HEK293 (cell line): ENCODE results near the gene SFXN4.
A peak's percentile ranks its signal among the peaks of the same experiment; 100 is the strongest.

Experiments
- EGR2 ChIP-seq: fragments of 450-650 bp; formaldehyde crosslinking; IDR thresholded peaks from 2 replicates; pipeline ENCODE4 v1.5.1; 2016; ENCODE audit warnings: low read depth, missing biosample characterization, missing genetic modification characterization
- HOXD13 ChIP-seq: sonication (generic); formaldehyde crosslinking; IDR thresholded peaks from 2 replicates; pipeline ENCODE4 v1.8.0; 2022; ENCODE audit warnings: missing genetic modification reagents, borderline replicate concordance
- OSR2 ChIP-seq: fragments of 450-650 bp; formaldehyde crosslinking; IDR thresholded peaks from 2 replicates; pipeline ENCODE4 v1.5.1; 2016; ENCODE audit warnings: missing biosample characterization, missing genetic modification characterization
- SP7 ChIP-seq: fragments of 450-650 bp; formaldehyde crosslinking; IDR thresholded peaks from 2 replicates; pipeline ENCODE4 v1.5.1; 2016; ENCODE audit warnings: missing biosample characterization, missing genetic modification characterization
- ZNF10 ChIP-seq: fragments of 450-650 bp; formaldehyde crosslinking; IDR thresholded peaks from 2 replicates; pipeline ENCODE4 v1.5.1; 2017; ENCODE audit warnings: missing biosample characterization, missing genetic modification characterization
- ZNF112 ChIP-seq: fragments of 450-650 bp; formaldehyde crosslinking; IDR thresholded peaks from 2 replicates; pipeline ENCODE4 v1.5.0; 2017; ENCODE audit warnings: missing biosample characterization, missing genetic modification characterization
- ZNF132 ChIP-seq: fragments of 450-650 bp; formaldehyde crosslinking; IDR thresholded peaks from 2 replicates; pipeline ENCODE4 v1.5.1; 2017; ENCODE audit warnings: missing biosample characterization, missing genetic modification characterization, borderline replicate concordance
- ZNF140 ChIP-seq: fragments of 450-650 bp; formaldehyde crosslinking; IDR thresholded peaks from 2 replicates; pipeline ENCODE4 v1.5.1; 2016; ENCODE audit warnings: missing biosample characterization, missing genetic modification characterization
- ZNF174 ChIP-seq: fragments of 450-650 bp; formaldehyde crosslinking; IDR thresholded peaks from 2 replicates; pipeline ENCODE4 v1.5.0; 2017; ENCODE audit warnings: missing biosample characterization, mild to moderate bottlenecking, missing genetic modification characterization
- ZNF19 ChIP-seq: fragments of 450-650 bp; formaldehyde crosslinking; IDR thresholded peaks from 2 replicates; pipeline ENCODE4; 2016; ENCODE audit warnings: missing biosample characterization, missing genetic modification characterization, low read depth
- ZNF211 ChIP-seq: fragments of 450-650 bp; formaldehyde crosslinking; IDR thresholded peaks from 2 replicates; pipeline ENCODE4 v1.5.1; 2016; ENCODE audit warnings: low read depth, missing biosample characterization, missing genetic modification characterization
- ZNF239 ChIP-seq: fragments of 450-650 bp; formaldehyde crosslinking; IDR thresholded peaks from 2 replicates; pipeline ENCODE4 v1.5.1; 2016; ENCODE audit warnings: missing biosample characterization, missing genetic modification characterization
- ZNF266 ChIP-seq: fragments of 450-650 bp; formaldehyde crosslinking; IDR thresholded peaks from 2 replicates; pipeline ENCODE4 v1.5.1; 2016; ENCODE audit warnings: missing biosample characterization, missing genetic modification characterization, low read depth
- ZNF354C ChIP-seq: fragments of 450-650 bp; formaldehyde crosslinking; IDR thresholded peaks from 2 replicates; pipeline ENCODE4 v1.5.1; 2016; ENCODE audit warnings: missing biosample characterization, missing genetic modification characterization, low read depth, borderline replicate concordance
- ZNF391 ChIP-seq: fragments of 450-650 bp; formaldehyde crosslinking; IDR thresholded peaks from 2 replicates; pipeline ENCODE4 v1.5.1; 2016; ENCODE audit warnings: low read depth, missing biosample characterization, missing genetic modification characterization, borderline replicate concordance
- ZNF514 ChIP-seq: fragments of 450-650 bp; formaldehyde crosslinking; IDR thresholded peaks from 2 replicates; pipeline ENCODE4 v1.5.1; 2016; ENCODE audit warnings: missing biosample characterization, missing genetic modification characterization
- ZNF571 ChIP-seq: fragments of 450-650 bp; formaldehyde crosslinking; IDR thresholded peaks from 2 replicates; pipeline ENCODE4 v1.5.0; 2017; ENCODE audit warnings: missing biosample characterization, missing genetic modification characterization
- ZNF621 ChIP-seq: fragments of 450-650 bp; formaldehyde crosslinking; IDR thresholded peaks from 2 replicates; pipeline ENCODE4 v1.5.1; 2017; ENCODE audit warnings: missing biosample characterization, missing genetic modification characterization
- ZNF624 ChIP-seq: fragments of 450-650 bp; formaldehyde crosslinking; IDR thresholded peaks from 2 replicates; pipeline ENCODE4 v1.5.1; 2017; ENCODE audit warnings: missing biosample characterization, missing genetic modification characterization
- ZNF776 ChIP-seq: fragments of 450-650 bp; formaldehyde crosslinking; IDR thresholded peaks from 2 replicates; pipeline ENCODE4 v1.5.0; 2017; ENCODE audit warnings: missing biosample characterization, missing genetic modification characterization, borderline replicate concordance
- TF ChIP-seq, protein P1 (sequence below): fragments of 450-650 bp; formaldehyde crosslinking; IDR thresholded peaks from 2 replicates; pipeline ENCODE4 v1.5.1; 2016; ENCODE audit warnings: missing biosample characterization, missing genetic modification characterization
- TF ChIP-seq, protein P2 (sequence below): fragments of 450-650 bp; formaldehyde crosslinking; IDR thresholded peaks from 2 replicates; pipeline ENCODE4 v1.5.1; 2016; ENCODE audit warnings: missing biosample characterization, missing genetic modification characterization
- TF ChIP-seq, protein P3 (sequence below): fragments of 450-650 bp; formaldehyde crosslinking; IDR thresholded peaks from 2 replicates; pipeline ENCODE4 v1.5.1; 2016; ENCODE audit warnings: missing biosample characterization, missing genetic modification characterization
- TF ChIP-seq, protein P4 (sequence below): fragments of 450-650 bp; formaldehyde crosslinking; optimal IDR thresholded peaks from 2 replicates; pipeline ENCODE3; 2016; ENCODE audit warnings: missing biosample characterization, mild to moderate bottlenecking, missing genetic modification characterization
- TF ChIP-seq, protein P5 (sequence below): fragments of 450-650 bp; formaldehyde crosslinking; IDR thresholded peaks from 2 replicates; pipeline ENCODE4 v1.5.1; 2016; ENCODE audit warnings: missing biosample characterization, missing genetic modification characterization
- TF ChIP-seq, protein P6 (sequence below): fragments of 450-650 bp; formaldehyde crosslinking; IDR thresholded peaks from 2 replicates; pipeline ENCODE4 v1.5.1; 2016; ENCODE audit warnings: missing biosample characterization, missing genetic modification characterization
- TF ChIP-seq, protein P7 (sequence below): fragments of 450-650 bp; formaldehyde crosslinking; IDR thresholded peaks from 2 replicates; pipeline ENCODE4; 2016; ENCODE audit warnings: missing biosample characterization, missing genetic modification characterization
- TF ChIP-seq, protein P8 (sequence below): fragments of 450-650 bp; formaldehyde crosslinking; IDR thresholded peaks from 2 replicates; pipeline ENCODE4 v1.5.1; 2016; ENCODE audit warnings: missing biosample characterization, missing genetic modification characterization

The SFXN4 gene

DNA sequence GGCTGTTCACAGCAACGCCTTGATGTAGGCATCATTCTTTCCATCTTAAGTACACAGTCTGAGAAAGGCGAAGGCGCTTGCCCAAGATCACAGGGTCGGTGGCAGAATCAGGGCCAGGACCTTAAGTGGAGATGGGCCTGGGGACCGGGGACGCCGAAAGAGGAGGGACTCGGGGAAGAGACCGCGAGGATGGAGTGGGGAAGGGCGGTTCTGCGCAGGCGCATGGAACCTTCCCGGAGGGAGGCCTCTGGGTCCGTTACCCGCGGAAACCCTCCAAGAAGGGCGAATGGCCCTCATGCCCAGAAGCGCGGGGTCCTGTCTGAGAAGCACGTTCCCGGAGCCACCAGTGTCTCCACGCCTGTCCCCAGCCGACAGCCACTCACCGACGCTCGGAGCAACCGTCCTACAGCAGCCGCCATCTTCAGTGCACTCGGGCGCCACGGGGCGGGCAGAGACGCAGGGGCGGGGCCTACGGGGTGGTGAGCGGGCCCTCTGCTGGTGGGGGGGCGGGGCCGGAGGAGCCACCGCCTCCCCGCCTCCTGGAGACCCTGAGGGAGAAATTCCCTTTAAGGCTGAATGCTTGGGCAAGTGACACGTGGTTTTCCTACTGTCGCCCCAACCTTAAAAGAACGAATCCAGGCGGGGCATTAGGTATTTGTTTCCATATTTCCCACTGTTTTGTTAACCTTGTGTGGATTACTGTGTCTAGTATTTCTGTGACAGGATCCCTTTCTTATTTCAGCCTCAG lies 13.0 kb upstream of the SFXN4 start, which contains the start of gene PRDX3 (continued):
- TF ChIP-seq, protein P1, sequence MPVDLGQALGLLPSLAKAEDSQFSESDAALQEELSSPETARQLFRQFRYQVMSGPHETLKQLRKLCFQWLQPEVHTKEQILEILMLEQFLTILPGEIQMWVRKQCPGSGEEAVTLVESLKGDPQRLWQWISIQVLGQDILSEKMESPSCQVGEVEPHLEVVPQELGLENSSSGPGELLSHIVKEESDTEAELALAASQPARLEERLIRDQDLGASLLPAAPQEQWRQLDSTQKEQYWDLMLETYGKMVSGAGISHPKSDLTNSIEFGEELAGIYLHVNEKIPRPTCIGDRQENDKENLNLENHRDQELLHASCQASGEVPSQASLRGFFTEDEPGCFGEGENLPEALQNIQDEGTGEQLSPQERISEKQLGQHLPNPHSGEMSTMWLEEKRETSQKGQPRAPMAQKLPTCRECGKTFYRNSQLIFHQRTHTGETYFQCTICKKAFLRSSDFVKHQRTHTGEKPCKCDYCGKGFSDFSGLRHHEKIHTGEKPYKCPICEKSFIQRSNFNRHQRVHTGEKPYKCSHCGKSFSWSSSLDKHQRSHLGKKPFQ (tag by site-specific recombination) = no peak
- TF ChIP-seq ZNF266 = no peak
- TF ChIP-seq, protein P2, sequence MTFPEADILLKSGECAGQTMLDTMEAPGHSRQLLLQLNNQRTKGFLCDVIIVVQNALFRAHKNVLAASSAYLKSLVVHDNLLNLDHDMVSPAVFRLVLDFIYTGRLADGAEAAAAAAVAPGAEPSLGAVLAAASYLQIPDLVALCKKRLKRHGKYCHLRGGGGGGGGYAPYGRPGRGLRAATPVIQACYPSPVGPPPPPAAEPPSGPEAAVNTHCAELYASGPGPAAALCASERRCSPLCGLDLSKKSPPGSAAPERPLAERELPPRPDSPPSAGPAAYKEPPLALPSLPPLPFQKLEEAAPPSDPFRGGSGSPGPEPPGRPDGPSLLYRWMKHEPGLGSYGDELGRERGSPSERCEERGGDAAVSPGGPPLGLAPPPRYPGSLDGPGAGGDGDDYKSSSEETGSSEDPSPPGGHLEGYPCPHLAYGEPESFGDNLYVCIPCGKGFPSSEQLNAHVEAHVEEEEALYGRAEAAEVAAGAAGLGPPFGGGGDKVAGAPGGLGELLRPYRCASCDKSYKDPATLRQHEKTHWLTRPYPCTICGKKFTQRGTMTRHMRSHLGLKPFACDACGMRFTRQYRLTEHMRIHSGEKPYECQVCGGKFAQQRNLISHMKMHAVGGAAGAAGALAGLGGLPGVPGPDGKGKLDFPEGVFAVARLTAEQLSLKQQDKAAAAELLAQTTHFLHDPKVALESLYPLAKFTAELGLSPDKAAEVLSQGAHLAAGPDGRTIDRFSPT (tag by site-specific recombination) = peak; percentile 96
- TF ChIP-seq EGR2 (tag by site-specific recombination) = peak; percentile 9; the same call in 1 of the 2 replicates
- TF ChIP-seq ZNF776 (tag by site-specific recombination) = no peak
- TF ChIP-seq, protein P3, sequence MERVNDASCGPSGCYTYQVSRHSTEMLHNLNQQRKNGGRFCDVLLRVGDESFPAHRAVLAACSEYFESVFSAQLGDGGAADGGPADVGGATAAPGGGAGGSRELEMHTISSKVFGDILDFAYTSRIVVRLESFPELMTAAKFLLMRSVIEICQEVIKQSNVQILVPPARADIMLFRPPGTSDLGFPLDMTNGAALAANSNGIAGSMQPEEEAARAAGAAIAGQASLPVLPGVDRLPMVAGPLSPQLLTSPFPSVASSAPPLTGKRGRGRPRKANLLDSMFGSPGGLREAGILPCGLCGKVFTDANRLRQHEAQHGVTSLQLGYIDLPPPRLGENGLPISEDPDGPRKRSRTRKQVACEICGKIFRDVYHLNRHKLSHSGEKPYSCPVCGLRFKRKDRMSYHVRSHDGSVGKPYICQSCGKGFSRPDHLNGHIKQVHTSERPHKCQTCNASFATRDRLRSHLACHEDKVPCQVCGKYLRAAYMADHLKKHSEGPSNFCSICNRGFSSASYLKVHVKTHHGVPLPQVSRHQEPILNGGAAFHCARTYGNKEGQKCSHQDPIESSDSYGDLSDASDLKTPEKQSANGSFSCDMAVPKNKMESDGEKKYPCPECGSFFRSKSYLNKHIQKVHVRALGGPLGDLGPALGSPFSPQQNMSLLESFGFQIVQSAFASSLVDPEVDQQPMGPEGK (tag by site-specific recombination) = peak; percentile 93
- TF ChIP-seq, protein P4, sequence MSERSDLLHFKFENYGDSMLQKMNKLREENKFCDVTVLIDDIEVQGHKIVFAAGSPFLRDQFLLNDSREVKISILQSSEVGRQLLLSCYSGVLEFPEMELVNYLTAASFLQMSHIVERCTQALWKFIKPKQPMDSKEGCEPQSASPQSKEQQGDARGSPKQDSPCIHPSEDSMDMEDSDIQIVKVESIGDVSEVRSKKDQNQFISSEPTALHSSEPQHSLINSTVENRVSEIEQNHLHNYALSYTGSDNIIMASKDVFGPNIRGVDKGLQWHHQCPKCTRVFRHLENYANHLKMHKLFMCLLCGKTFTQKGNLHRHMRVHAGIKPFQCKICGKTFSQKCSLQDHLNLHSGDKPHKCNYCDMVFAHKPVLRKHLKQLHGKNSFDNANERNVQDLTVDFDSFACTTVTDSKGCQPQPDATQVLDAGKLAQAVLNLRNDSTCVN (tag by site-specific recombination) = peak; percentile 72
- TF ChIP-seq SP7 = peak; percentile 78
- TF ChIP-seq ZNF624 (tag by site-specific recombination) = no peak
- TF ChIP-seq, protein P5, sequence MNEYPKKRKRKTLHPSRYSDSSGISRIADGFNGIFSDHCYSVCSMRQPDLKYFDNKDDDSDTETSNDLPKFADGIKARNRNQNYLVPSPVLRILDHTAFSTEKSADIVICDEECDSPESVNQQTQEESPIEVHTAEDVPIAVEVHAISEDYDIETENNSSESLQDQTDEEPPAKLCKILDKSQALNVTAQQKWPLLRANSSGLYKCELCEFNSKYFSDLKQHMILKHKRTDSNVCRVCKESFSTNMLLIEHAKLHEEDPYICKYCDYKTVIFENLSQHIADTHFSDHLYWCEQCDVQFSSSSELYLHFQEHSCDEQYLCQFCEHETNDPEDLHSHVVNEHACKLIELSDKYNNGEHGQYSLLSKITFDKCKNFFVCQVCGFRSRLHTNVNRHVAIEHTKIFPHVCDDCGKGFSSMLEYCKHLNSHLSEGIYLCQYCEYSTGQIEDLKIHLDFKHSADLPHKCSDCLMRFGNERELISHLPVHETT (tag by site-specific recombination) = no peak; the same call in 1 of the 2 replicates
- TF ChIP-seq HOXD13 (CRISPR knock-in tag) = no peak
- TF ChIP-seq ZNF391 = peak; percentile 69; the same call in 1 of the 2 replicates
- no peak for TF ChIP-seq ZNF140 (tag by site-specific recombination)
- TF ChIP-seq OSR2 (tag by site-specific recombination) = no peak
- no peak for TF ChIP-seq ZNF132 (tag by site-specific recombination)
- TF ChIP-seq, protein P6, sequence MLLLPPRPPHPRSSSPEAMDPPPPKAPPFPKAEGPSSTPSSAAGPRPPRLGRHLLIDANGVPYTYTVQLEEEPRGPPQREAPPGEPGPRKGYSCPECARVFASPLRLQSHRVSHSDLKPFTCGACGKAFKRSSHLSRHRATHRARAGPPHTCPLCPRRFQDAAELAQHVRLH (tag by site-specific recombination) = no peak; the same call in 1 of the 2 replicates
- TF ChIP-seq, protein P7, sequence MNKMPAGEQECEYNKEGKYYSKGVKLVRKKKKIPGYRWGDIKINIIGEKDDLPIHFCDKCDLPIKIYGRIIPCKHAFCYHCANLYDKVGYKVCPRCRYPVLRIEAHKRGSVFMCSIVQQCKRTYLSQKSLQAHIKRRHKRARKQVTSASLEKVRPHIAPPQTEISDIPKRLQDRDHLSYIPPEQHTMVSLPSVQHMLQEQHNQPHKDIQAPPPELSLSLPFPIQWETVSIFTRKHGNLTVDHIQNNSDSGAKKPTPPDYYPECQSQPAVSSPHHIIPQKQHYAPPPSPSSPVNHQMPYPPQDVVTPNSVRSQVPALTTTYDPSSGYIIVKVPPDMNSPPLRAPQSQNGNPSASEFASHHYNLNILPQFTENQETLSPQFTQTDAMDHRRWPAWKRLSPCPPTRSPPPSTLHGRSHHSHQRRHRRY = no peak
- no peak for TF ChIP-seq ZNF621
- no peak for TF ChIP-seq ZNF174
- TF ChIP-seq ZNF354C (tag by site-specific recombination) = no peak
- TF ChIP-seq ZNF239 (tag by site-specific recombination) = no peak
- no peak for TF ChIP-seq ZNF211
- TF ChIP-seq ZNF514 (tag by site-specific recombination) = no peak
- TF ChIP-seq ZNF571 (tag by site-specific recombination) = no peak
- no peak for TF ChIP-seq ZNF10 (tag by site-specific recombination)
- TF ChIP-seq, protein P8, sequence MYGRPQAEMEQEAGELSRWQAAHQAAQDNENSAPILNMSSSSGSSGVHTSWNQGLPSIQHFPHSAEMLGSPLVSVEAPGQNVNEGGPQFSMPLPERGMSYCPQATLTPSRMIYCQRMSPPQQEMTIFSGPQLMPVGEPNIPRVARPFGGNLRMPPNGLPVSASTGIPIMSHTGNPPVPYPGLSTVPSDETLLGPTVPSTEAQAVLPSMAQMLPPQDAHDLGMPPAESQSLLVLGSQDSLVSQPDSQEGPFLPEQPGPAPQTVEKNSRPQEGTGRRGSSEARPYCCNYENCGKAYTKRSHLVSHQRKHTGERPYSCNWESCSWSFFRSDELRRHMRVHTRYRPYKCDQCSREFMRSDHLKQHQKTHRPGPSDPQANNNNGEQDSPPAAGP = peak; percentile 73; the same call in 1 of the 2 replicates
- TF ChIP-seq ZNF112 (tag by site-specific recombination) = no peak
- TF ChIP-seq ZNF19 (tag by site-specific recombination) = no peak
